Effector memory CD4-positive, alpha-beta T cell (primary cell): Measurements from ENCODE around the gene BCAS4.

Experiments
- DNase-seq, 3 donors: peaks; one replicate each; pipeline ENCODE4 v3.0.0-alpha.2; 2020
- H3K27ac ChIP-seq: 2 replicates; pipeline ENCODE4 v1.7.0; 2013; ENCODE audit warnings: mild to moderate bottlenecking, low read length, moderate library complexity; ENCODE audit not compliant: insufficient read depth, poor library complexity, severe bottlenecking
- H3K27me3 ChIP-seq: replicated peaks from 2 replicates; pipeline ENCODE4 v1.7.0; 2013; ENCODE audit warnings: mild to moderate bottlenecking, low read length; ENCODE audit not compliant: insufficient read depth, control insufficient read depth, poor library complexity, severe bottlenecking
- H3K36me3 ChIP-seq: 2 replicates; pipeline ENCODE4 v1.7.0; 2013; ENCODE audit warnings: mild to moderate bottlenecking, low read length, moderate library complexity; ENCODE audit not compliant: control insufficient read depth, insufficient read depth
- H3K4me1 ChIP-seq: 2 replicates; pipeline ENCODE4 v1.7.0; 2013; ENCODE audit warnings: low read length, mild to moderate bottlenecking; ENCODE audit not compliant: control insufficient read depth, insufficient read depth, poor library complexity, severe bottlenecking
- H3K4me3 ChIP-seq: 2 replicates; pipeline ENCODE4 v1.7.0; 2013; ENCODE audit warnings: low read length, low read depth, mild to moderate bottlenecking; ENCODE audit not compliant: insufficient read depth, poor library complexity, severe bottlenecking
- H3K9me3 ChIP-seq: 2 replicates; pipeline ENCODE4 v1.7.0; 2013; ENCODE audit warnings: mild to moderate bottlenecking, low read length, moderate library complexity; ENCODE audit not compliant: control insufficient read depth

The BCAS4 gene

DNA sequence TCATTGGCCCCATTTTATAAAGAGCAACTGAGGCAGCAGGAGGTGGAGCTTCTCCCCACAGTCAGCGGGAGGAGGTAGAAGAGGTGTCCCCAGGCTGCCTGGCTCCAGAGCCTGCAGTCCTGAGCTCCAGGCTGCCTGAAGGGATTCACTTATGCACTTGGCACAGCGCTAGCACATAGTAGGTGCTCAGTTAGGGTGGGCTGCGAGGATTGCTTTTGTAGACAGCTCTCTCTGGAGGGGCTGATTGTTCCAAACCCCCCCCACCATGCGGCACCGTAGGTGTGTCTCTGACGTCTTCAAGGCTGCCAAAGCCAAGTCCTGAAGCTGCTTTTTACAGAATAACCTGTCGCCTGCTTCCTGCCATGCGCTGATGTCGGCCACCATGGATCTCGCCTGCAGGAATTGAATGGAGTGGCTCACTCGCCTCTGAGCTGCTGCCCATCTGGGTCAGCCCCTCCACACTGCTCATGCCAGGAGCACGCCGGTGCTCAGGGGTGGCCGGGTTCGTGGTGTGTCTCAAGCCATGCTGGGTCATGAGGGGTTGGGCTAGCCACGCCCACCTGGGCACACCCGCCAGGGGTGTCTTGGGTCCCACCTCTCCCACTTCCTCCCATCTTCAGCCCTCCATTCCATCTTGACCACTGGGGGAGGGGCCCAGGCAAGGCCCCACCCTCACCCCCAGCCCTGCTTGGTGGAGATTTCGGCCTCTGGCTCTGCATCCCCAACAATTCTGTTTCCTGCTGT lies 59.8 kb downstream of the BCAS4 start:
- no peak overlapping the region for H3K27ac ChIP-seq
- H3K9me3 ChIP-seq, result no peaks in the 10 kb centered on the region
- no peaks in the 10 kb centered on the region for H3K4me1 ChIP-seq
- no peaks in the 10 kb centered on the region for H3K27me3 ChIP-seq
- H3K36me3 ChIP-seq, result no peaks in the 10 kb centered on the region
- no peak overlapping the region for H3K4me3 ChIP-seq
- no peak for DNase-seq

DNA sequence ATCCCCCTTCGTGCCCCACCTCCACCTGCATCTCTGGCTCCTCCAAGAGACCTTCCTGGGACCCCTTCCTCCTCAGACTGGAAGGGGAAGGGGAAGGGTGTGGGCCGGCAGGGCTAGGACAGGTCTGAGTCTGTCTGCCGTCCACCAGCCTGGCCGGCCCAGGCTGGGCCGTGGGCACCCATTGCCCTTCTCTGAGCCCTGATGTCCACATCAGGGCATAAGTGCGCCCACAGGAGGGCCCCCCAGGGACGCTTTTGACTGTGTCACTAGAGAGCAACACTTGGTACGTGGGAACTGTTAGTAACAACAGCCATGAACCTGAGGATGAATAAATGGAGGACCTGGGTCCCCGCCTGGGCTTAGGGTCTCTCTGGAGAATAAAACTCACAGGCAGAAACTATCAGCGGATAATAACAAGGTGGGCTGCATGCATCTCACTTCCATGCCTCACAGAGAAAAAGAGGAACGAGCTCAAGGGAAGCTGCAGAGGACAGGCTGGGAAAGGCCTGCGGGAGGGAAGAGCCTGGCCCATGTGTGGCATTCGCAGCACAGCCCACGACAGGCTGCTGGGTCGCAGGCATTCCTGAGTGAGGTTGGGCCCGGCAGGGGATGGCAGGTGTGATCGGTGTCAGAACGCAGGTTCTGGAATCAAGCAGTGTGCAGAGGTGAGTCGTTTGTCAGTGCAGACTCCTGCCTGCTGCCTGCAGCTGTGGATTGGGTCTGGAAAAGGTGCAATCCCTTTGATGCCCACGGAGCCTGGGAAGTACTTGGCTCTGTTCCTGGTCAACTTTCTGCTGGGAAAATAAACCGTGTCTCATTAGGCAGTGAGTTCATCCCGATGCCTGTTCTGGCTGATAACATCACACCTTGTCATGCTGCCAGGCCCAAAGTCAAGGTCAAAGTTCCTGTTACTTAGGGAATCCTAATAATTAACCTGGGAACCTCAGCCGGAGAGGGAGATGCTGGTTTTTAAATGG lies 60.9 kb downstream of the BCAS4 start:
- Histone ChIP-seq H3K36me3 (no peaks in the 10 kb centered on the region), H3K27me3 (no peaks in the 10 kb centered on the region), H3K4me3 (no peak overlapping the region), H3K9me3 (no peaks in the 10 kb centered on the region), H3K4me1 (no peaks in the 10 kb centered on the region), H3K27ac (no peak overlapping the region)
- no peak for DNase-seq

DNA sequence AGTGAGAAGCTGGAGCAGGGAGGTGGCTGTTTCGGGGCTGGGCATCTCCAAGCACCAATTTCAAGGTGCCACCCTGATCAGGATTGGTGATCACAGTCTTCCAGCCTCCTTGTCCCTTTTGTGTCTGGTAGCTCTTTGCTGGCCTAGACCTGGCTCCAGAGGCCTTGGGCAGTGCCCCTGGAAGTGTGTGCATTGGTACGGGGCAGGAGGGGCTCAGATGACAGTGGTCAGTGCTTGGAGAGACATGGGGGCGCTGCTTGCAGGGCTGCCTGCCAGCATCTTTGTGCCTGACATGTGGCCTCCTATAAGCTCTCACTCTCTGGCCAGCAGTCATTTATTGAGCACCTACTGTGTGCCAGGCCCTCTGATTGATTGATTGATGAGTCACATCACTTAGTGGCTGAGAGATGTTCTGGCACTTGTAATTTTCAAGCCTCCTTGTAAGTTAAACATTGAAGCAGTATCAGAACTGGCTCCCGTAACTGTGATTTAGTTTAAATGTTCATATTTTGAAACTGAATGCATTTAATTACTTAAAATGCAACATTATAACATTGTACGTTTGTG lies 61.7 kb downstream of the BCAS4 start:
- DNase-seq, result no peak
- Histone ChIP-seq H3K27me3 (no peaks in the 10 kb centered on the region), H3K4me1 (no peaks in the 10 kb centered on the region), H3K36me3 (no peaks in the 10 kb centered on the region), H3K27ac (no peak overlapping the region), H3K4me3 (no peak overlapping the region), H3K9me3 (no peaks in the 10 kb centered on the region)

DNA sequence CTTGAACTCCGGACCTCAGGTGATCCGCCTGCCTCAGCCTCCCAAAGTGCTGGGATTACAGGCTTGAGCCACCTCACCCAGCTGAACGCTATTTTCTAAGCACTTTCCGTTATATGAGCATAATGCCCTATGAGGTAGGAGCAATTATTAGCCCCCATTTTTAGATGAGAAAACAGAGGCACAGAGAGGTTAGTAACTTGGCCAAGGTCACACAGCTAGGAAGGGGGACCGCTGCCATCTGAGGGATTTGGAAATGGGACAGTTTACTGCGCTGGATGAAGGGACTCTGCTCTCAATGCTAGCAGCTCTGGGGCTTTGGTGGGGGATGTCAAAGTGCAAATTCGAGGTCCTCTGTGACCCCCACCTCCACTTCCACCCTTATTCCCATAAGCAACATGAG lies 62.5 kb downstream of the BCAS4 start:
- Histone ChIP-seq H3K9me3 (no peaks in the 10 kb centered on the region), H3K4me3 (no peak overlapping the region), H3K27me3 (no peaks in the 10 kb centered on the region), H3K36me3 (no peaks in the 10 kb centered on the region), H3K4me1 (no peaks in the 10 kb centered on the region), H3K27ac (no peak overlapping the region)
- no peak for DNase-seq

DNA sequence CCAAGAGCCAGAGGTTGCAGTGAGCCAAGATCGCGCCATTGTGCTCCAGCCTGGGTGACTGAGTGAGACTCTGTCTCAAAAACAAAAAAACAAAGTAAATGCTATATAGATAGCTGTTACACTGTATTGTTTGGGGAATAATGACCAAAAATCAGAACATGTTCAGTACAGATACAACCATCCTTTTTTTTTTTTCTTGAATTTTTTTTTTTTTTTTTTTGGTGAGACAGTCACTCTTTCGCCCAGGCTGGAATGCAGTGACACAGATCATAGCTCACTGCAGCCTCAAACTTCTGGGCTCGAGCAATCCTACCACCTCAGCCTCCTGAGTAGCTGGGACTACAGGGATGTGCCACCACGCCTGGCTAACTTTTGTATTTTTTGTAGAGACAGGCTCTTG lies 63.7 kb downstream of the BCAS4 start:
- H3K27me3 ChIP-seq, result no peaks in the 10 kb centered on the region
- no peaks in the 10 kb centered on the region for H3K36me3 ChIP-seq
- no peak overlapping the region for H3K27ac ChIP-seq
- no peaks in the 10 kb centered on the region for H3K9me3 ChIP-seq
- no peak overlapping the region for H3K4me3 ChIP-seq
- no peaks in the 10 kb centered on the region for H3K4me1 ChIP-seq
- no peak for DNase-seq

DNA sequence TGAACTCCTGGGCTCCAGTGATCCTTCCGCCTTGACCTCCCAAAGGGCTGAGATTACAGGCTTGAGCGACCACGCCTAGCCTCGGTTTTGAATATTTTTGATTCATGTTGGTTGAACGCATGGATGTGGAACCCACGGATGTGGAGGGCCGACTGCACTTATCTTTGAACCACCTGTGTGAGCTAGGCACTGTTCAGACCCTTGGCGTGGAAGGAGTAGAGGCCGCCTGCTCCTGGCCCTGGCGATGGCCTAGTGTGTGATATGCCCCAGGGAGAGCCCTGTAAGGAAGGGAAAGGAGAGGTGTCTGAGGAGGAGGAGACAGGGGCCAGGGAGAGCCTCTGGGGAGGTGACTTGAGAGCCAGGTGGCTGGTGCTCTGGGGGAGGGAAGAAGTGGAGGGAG lies 64.3 kb downstream of the BCAS4 start:
- no peaks in the 10 kb centered on the region for H3K9me3 ChIP-seq
- no peaks in the 10 kb centered on the region for H3K27me3 ChIP-seq
- H3K36me3 ChIP-seq, result no peaks in the 10 kb centered on the region
- H3K4me1 ChIP-seq, result no peaks in the 10 kb centered on the region
- no peak overlapping the region for H3K4me3 ChIP-seq
- H3K27ac ChIP-seq, result no peak overlapping the region
- DNase-seq, result no peak

DNA sequence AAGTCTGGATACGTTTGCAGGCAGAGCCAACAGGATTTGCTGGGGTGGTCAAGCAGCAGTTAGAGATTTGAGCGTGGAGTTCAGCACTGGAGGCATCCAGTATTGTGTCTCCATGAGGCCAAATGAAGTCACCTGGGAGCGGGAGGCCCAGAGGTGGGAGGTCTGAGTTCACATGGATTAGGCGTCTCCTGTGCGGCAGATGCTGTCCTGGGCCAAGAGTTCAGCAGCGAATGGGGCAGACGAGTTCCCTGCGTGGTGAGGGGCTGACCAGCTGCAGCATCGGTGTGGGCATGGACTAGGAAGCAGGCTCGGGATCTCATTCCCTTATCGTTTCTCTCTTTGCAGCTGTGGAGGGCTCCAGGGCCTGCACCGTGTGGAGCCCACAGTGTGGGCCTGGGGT lies 66.2 kb downstream of the BCAS4 start:
- Histone ChIP-seq H3K4me1 (no peaks in the 10 kb centered on the region), H3K27me3 (no peaks in the 10 kb centered on the region), H3K27ac (no peak overlapping the region), H3K9me3 (no peaks in the 10 kb centered on the region), H3K36me3 (no peaks in the 10 kb centered on the region), H3K4me3 (no peak overlapping the region)
- no peak for DNase-seq

DNA sequence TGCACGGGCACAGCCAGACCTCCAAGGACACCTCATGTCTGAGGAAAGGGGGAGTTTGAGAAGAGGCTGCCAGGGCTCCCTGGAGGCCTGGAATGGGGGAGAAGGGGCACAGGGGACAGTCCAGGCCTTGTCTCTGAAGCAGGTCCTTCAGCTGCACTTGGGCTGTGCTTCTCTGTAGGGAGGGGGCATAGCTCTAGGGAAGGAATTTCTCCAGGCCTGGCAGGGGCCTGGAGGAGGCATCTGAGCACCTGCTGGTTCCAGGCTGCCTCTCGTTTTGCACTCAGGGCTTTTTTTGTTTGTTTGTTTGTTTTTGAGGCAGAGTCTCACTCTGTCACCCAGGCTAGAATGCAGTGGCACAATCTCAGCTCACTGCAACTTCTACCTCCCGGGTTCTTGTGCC lies 67.7 kb downstream of the BCAS4 start:
- H3K4me1 ChIP-seq, result no peaks in the 10 kb centered on the region
- no peak overlapping the region for H3K4me3 ChIP-seq
- no peaks in the 10 kb centered on the region for H3K27me3 ChIP-seq
- no peak overlapping the region for H3K27ac ChIP-seq
- H3K36me3 ChIP-seq, result no peaks in the 10 kb centered on the region
- no peaks in the 10 kb centered on the region for H3K9me3 ChIP-seq
- no peak for DNase-seq

DNA sequence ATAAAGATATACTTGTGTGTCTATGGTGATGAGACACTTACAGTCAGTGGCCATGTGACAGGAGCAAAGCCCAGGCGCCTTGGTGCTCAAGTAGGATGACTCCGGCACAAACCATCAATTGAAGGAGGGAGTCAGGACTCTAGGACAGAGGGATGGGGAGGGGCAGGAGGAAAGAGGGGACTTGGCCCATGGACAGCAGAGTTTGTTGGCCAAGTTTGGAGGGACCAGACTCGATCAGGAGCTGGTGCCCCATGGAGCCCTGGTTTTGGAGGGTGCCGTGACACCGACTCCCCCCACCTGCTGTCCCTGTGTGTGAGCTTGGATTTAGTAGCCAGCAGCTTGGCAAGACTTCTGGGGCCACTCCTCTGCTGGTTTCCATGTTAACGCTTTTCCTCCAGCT lies 70.3 kb downstream of the BCAS4 start:
- no peak for DNase-seq
- Histone ChIP-seq H3K4me1 (no peaks in the 10 kb centered on the region), H3K9me3 (no peaks in the 10 kb centered on the region), H3K4me3 (no peak overlapping the region), H3K27me3 (no peaks in the 10 kb centered on the region), H3K36me3 (no peaks in the 10 kb centered on the region), H3K27ac (no peak overlapping the region)

DNA sequence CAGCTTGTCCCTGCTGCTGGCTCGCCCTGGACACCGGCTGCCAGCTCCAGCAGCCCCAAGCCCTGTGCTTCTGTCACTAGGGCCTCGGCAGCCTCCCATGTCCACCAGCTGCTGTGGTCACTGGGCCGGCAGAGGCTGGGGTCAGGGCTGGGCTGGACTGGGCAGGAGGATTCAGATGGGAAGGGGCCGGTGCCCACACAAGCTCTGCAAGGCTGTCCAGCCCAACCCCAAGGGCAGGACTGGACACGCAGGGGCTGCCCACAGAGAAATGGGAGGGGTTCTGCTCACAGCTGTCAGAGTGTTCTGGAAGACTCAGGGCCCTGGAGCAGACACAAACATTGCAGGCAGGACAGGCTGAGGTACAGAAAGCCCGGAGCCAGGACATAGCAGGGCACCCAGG lies 70.7 kb downstream of the BCAS4 start:
- no peaks in the 10 kb centered on the region for H3K27me3 ChIP-seq
- H3K36me3 ChIP-seq, result no peaks in the 10 kb centered on the region
- H3K4me1 ChIP-seq, result no peaks in the 10 kb centered on the region
- H3K27ac ChIP-seq, result no peak overlapping the region
- H3K9me3 ChIP-seq, result no peaks in the 10 kb centered on the region
- no peak for DNase-seq
- H3K4me3 ChIP-seq, result no peak overlapping the region
